K562 (cell line): ENCODE data around the gene HLA-E. TPM values are rescaled to one million over a fixed set of nuclear protein-coding genes. Genes with fewer than 3 reads are reported as not detected.
A peak's percentile ranks its signal among the peaks of the same experiment; 100 is the strongest.

ENCODE experiments used
- ATAC-seq: fragments of 200-7000 bp; cut with Tn5 transposase; 3 replicates; pipeline ENCODE4 v1.9.1; 2020; ENCODE audit warnings: moderate library complexity
- BruUV-seq: library from RNA; stranded (reverse); fragments of 400-500 nt; replicated peaks from 2 replicates; lab custom pipeline; 2021; lab: Mats Ljungman, UMichigan
- CTCF ChIA-PET: fragments of 300-600 bp; formaldehyde crosslinking; extraction: SDS; loops from one replicate; lab custom pipeline; 2021; ENCODE audit warnings: low intra/inter-chr PET ratio; lab: Yijun Ruan, JAX
- POLR2A ChIA-PET: fragments of 300-600, 350-650 bp; sonication (Branson Sonifier 250); formaldehyde crosslinking; extraction: SDS; loops from one replicate; lab custom pipeline; 2021; ENCODE audit warnings: antibody characterized with exemption, inconsistent platforms; lab: Yijun Ruan, JAX
- DNase-seq, 4 experiments: peaks; one replicate each; pipeline versions ENCODE4 v3.0.0 to v3.0.0-alpha.2; 2011 to 2018; ENCODE audit warnings: low spot score in 3 of 4, mixed read lengths in 3 of 4; ENCODE audit errors: extremely low read depth in 1 of 4
- FAIRE-seq: peaks from 2 replicates; lab custom pipeline; 2011; peaks lifted over from hg19 to GRCh38; lab: Jason Lieb, UNC
- H2AFZ ChIP-seq: 2 replicates; pipeline ENCODE4 v1.6.0; 2011; ENCODE audit warnings: low read depth, low read length, control low read depth, inconsistent platforms
- H3K27ac ChIP-seq: fragments of 200-600 bp; 3 replicates; pipeline ENCODE4 v1.8.0; 2011; ENCODE audit warnings: low read depth, mild to moderate bottlenecking, control low read depth, inconsistent platforms, low read length, moderate library complexity, mixed read lengths; ENCODE audit errors: extremely low read depth
- H3K27me3 ChIP-seq, 2 experiments: fragments of 300-600 bp in 1 of 2; 2 replicates in 1 of 2; 3 replicates in 1 of 2; pipeline versions ENCODE4 v1.6.0 to v1.8.0; 2011; ENCODE audit warnings: inconsistent platforms in 2 of 2, low read length in 2 of 2, mild to moderate bottlenecking in 1 of 2, mixed read lengths in 1 of 2, moderate library complexity in 1 of 2; ENCODE audit not compliant: control insufficient read depth in 2 of 2, insufficient read depth in 2 of 2
- H3K36me3 ChIP-seq: fragments of 300-600 bp; 3 replicates; pipeline ENCODE4 v1.8.0; 2011; ENCODE audit warnings: mild to moderate bottlenecking, low read length, inconsistent platforms; ENCODE audit not compliant: control insufficient read depth, insufficient read depth
- H3K4me1 ChIP-seq, 2 experiments: fragments of 200-600 bp in 1 of 2; replicated peaks in 1 of 2; 2 replicates in 1 of 2; 3 replicates in 1 of 2; pipeline versions ENCODE4 v1.5.1 to v1.8.0; 2011; ENCODE audit warnings: inconsistent platforms in 2 of 2, low read length in 2 of 2, mild to moderate bottlenecking in 1 of 2, mixed read lengths in 1 of 2, moderate library complexity in 1 of 2; ENCODE audit not compliant: control insufficient read depth in 2 of 2, insufficient read depth in 2 of 2
- H3K4me2 ChIP-seq: 2 replicates; pipeline ENCODE4 v1.6.1; 2011; ENCODE audit warnings: low read length, control low read depth, inconsistent platforms, mixed read lengths; ENCODE audit not compliant: insufficient read depth
- H3K4me3 ChIP-seq: fragments of 200-600 bp; sonication (generic), shearing (Covaris generic); 2 replicates; pipeline ENCODE4 v1.5.1; 2016; ENCODE audit warnings: control low read depth, inconsistent platforms
- H3K79me2 ChIP-seq: fragments of 200-600 bp; 3 replicates; pipeline ENCODE4 v1.8.0; 2011; ENCODE audit warnings: low read length, inconsistent platforms; ENCODE audit not compliant: control insufficient read depth, insufficient read depth
- H3K9ac ChIP-seq, 2 experiments: 2 replicates each; pipeline versions ENCODE4 v1.6.0 to v1.6.1; 2011; ENCODE audit warnings: low read depth in 2 of 2, low read length in 2 of 2, control low read depth in 1 of 2, inconsistent platforms in 1 of 2, mild to moderate bottlenecking in 1 of 2, mixed read lengths in 1 of 2; ENCODE audit not compliant: insufficient read depth in 1 of 2
- H3K9me1 ChIP-seq: one replicate; pipeline ENCODE4 v1.6.0; 2011; ENCODE audit warnings: inconsistent platforms, mild to moderate bottlenecking, low read length, moderate library complexity; ENCODE audit not compliant: control insufficient read depth, insufficient read depth
- H3K9me3 ChIP-seq: replicated peaks from 2 replicates; pipeline ENCODE4 v1.5.1; 2011; ENCODE audit warnings: low read depth, low read length, inconsistent platforms; ENCODE audit not compliant: control insufficient read depth, insufficient read depth
- H4K20me1 ChIP-seq: replicated peaks from 2 replicates; pipeline ENCODE4 v1.6.1; 2011; ENCODE audit warnings: low read length, inconsistent platforms, mixed read lengths; ENCODE audit not compliant: control insufficient read depth, insufficient read depth
- BMI1 ChIP-seq: fragments of 150-350 bp; IDR thresholded peaks from 2 replicates; pipeline ENCODE4 v1.6.1; 2014; ENCODE audit warnings: low read length
- CBFA2T3 ChIP-seq: fragments of 450-650 bp; IDR thresholded peaks from 2 replicates; pipeline ENCODE4 v1.6.1; 2017
- CHD2 ChIP-seq: IDR thresholded peaks from 2 replicates; pipeline ENCODE4 v1.6.1; 2011; ENCODE audit warnings: low read depth, low read length
- MYC ChIP-seq, 2 experiments: fragments of 250-450 bp in 1 of 2; sonication (Bioruptor Pico) in 1 of 2; IDR thresholded peaks; 2 replicates each; pipeline versions ENCODE4 v1.5.1 to v1.6.1; 2012 to 2021; ENCODE audit warnings: low read depth in 2 of 2, borderline replicate concordance in 1 of 2, improper control_type of control experiment in 1 of 2, low read length in 1 of 2, mild to moderate bottlenecking in 1 of 2, moderate library complexity in 1 of 2
- NCOA2 ChIP-seq, 2 experiments: fragments of 450-650 bp; IDR thresholded peaks; 2 replicates each; pipeline ENCODE4 v1.6.1; 2018; ENCODE audit warnings: mild to moderate bottlenecking in 2 of 2, moderate library complexity in 1 of 2; ENCODE audit not compliant: partially characterized antibody in 2 of 2
- NFIC ChIP-seq: fragments of 450-650 bp; IDR thresholded peaks from 2 replicates; pipeline ENCODE4 v1.6.1; 2017; ENCODE audit warnings: mild to moderate bottlenecking, inconsistent platforms
- NR1H2 ChIP-seq: sonication (generic); formaldehyde crosslinking; IDR thresholded peaks from 2 replicates; pipeline ENCODE4 v1.4.0; 2020; ENCODE audit warnings: mild to moderate bottlenecking, missing genetic modification reagents
- NUFIP1 ChIP-seq: fragments of 450-650 bp; IDR thresholded peaks from 2 replicates; pipeline ENCODE4 v1.6.1; 2018; ENCODE audit not compliant: partially characterized antibody
- ZEB2 ChIP-seq: fragments of 450-650 bp; IDR thresholded peaks from 2 replicates; pipeline ENCODE4 v1.6.1; 2016
- ZNF143 ChIP-seq: sonication (generic); formaldehyde crosslinking; IDR thresholded peaks from 2 replicates; pipeline ENCODE4 v1.9.0; 2022; ENCODE audit warnings: mild to moderate bottlenecking, missing genetic modification reagents
- ZZZ3 ChIP-seq: fragments of 450-650 bp; IDR thresholded peaks from 2 replicates; pipeline ENCODE4 v1.6.1; 2016; ENCODE audit warnings: antibody characterized with exemption, mild to moderate bottlenecking, moderate library complexity
- WGBS: fragments of 100-300 bp; shearing (Covaris generic); methylation state at CpG from one replicate; pipeline ENCODE4 v1.1.6; 2016; ENCODE audit warnings: low coverage, mixed read lengths; ENCODE audit not compliant: insufficient coverage; ENCODE audit errors: missing lambda C conversion rate; 5-methylcytosine and 5-hydroxymethylcytosine counted together
- in situ Hi-C: fragments of 300-500 bp; cut with MboI; formaldehyde crosslinking; loops from 4 replicates; pipeline ENCODE4 v1.15.0; 2018; ENCODE audit warnings: inconsistent platforms, mixed read lengths
- intact Hi-C: fragments of 100-400 bp; cut with micrococcal nuclease; formaldehyde crosslinking; loops from 2 replicates; pipeline ENCODE4 v1.14.2; 2022
- polyA plus RNA-seq, 8 experiments: library from polyadenylated mRNA; depleted of rRNA in 4 of 8; stranded (reverse) in 5 of 8; unstranded in 3 of 8; fragments of >200 nt; fragmentation: Nextera tagmentation in 2 of 8; fragmentation: Illumina TruSeq in 1 of 8; extraction: Ambion mirVana in 2 of 8; extraction: Trizol in 1 of 8; gene quantifications; 2 replicates each; pipeline versions ENCODE4 v1.2.1 to v1.2.3, GENCODE V29; 2011 to 2014; ENCODE audit warnings: inconsistent platforms in 1 of 8, missing spikeins in 1 of 8
- total RNA-seq, 7 experiments: library from RNA; depleted of rRNA in 6 of 7; stranded (reverse); fragments of >200 nt in 6 of 7; fragmentation: Illumina TruSeq in 2 of 7; extraction: Trizol in 2 of 7; gene quantifications; 2 replicates each; pipeline versions ENCODE4 v1.2.1 to v1.2.3, GENCODE V29; 2011 to 2021; ENCODE audit warnings: low replicate concordance in 1 of 7
- TF ChIP-seq, protein P1 (sequence below): fragments of 250-450 bp; sonication (Bioruptor Pico); IDR thresholded peaks from 2 replicates; pipeline ENCODE4 v1.4.0; 2020
- TF ChIP-seq, protein P2 (sequence below): fragments of 250-450 bp; sonication (Bioruptor Pico); IDR thresholded peaks from 2 replicates; pipeline ENCODE4 v1.8.0; 2022; ENCODE audit warnings: moderate library complexity, mild to moderate bottlenecking, inconsistent platforms
- TF ChIP-seq, protein P3 (sequence below), 3 experiments: IDR thresholded peaks in 2 of 3; conservative IDR thresholded peaks in 1 of 3; 2 replicates each; pipeline ENCODE4 v1.5.1; 2011 to 2012; ENCODE audit warnings: low read length in 3 of 3, mild to moderate bottlenecking in 3 of 3, control low read depth in 2 of 3, improper control_type of control experiment in 1 of 3, inconsistent platforms in 1 of 3, low read depth in 1 of 3, mixed read lengths in 1 of 3, moderate library complexity in 1 of 3; ENCODE audit not compliant: insufficient read depth in 2 of 3

Gene HLA-E
- total and polyA plus RNA-seq, 9 of the 15 experiments (the other 6 are each of a cell fraction or from before 2014, with no cell fraction given) = 3.2 to 39.9 (median 26.8) TPM

DNA sequence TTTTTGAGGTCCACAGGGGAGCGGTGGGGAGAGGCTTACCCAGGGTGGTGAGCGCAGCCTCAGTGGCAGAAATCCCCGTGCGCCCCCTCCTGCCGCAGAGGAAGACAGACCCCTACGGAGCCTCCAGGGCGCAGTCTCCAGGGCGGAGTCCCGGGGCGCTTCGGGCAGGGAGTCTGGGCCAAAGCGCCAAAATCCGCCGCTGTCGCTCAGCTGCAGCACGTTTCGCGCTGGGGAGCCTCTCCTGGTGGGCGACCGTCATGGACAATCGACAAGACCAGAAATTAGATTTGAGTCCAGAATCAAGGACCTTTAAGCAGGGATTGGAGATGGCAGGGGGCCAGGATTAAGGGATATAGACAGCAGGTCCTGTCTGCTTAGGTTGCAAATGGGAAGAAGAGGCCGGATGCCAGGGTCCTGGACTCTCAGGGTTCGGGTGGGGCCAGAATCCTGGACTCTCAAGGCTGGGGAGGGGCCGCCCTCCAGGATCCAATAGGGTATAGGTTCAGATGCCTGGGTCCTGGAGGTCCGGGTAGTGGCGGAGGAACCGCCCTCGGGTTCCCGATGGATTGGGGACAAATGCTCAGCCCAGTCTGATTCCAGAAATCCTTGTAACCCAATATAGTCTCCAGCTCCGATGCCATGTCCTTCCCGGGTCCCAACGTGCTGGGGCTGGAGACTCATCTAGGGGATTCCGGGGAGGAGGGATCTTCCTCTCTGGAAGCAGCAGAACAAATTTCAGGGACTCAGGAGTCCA is 7.9 kb upstream of the HLA-E start:
- H2AFZ ChIP-seq = no peak overlapping the region
- peaks cover 2 to 11% of the 10 kb centered on the region in 2 experiments; a peak in 2 of 5 replicates for H3K4me1 ChIP-seq
- no peaks in the 10 kb centered on the region for H3K79me2 ChIP-seq
- no peak overlapping the region for H3K4me2 ChIP-seq
- no peaks in the 10 kb centered on the region; the same call in 1 of the 2 replicates for H3K9me3 ChIP-seq
- CTCF ChIA-PET = interaction anchor here (0.7 to 4.0 kb wide), 10 partner anchors 60 to 605 kb away, joined by 3 to 63 read pairs (median 4); partner anchors contain the start of genes DHX16 and VARS2
- no TSS peak for BruUV-seq
- ATAC-seq (peak; percentile 31), DNase-seq (no peak), FAIRE-seq (no peak)
- H3K4me3 ChIP-seq = no peak overlapping the region
- no peaks in the 10 kb centered on the region for H3K9me1 ChIP-seq
- H3K36me3 ChIP-seq = no peaks in the 10 kb centered on the region
- no peaks in the 10 kb centered on the region for H4K20me1 ChIP-seq
- in situ Hi-C loops (loop anchor here (5.0 kb wide), 3 partner anchors 191 to 606 kb away; partner anchors contain the start of genes DHX16 and TUBB), intact Hi-C loops (loop anchor here (5.0 kb wide), 2 partner anchors 341 to 606 kb away; no protein-coding TSS in a partner anchor)
- peaks cover 25 to 28% of the 10 kb centered on the region in 2 experiments for H3K27me3 ChIP-seq
- WGBS = 14% methylated on average over 33 of the region's 33 CpGs
- no peak overlapping the region for H3K27ac ChIP-seq
- POLR2A ChIA-PET = interaction anchor here (0.7 to 1.5 kb wide), 11 partner anchors 19 to 602 kb away, joined by 3 to 10 read pairs (median 4); partner anchors contain the start of gene ABCF1
- no peak overlapping the region for H3K9ac ChIP-seq
- no peak for TF ChIP-seq ZEB2
- TF ChIP-seq CHD2 = no peak
- TF ChIP-seq NCOA2 (IDR thresholded peaks at IDR 0.05; ENCODE audit: partially characterized antibody in 2 of 2) = no peak
- TF ChIP-seq MYC (IDR thresholded peaks at IDR 0.05; ENCODE audit: low read depth, low read length) = no peak
- TF ChIP-seq MYC (CRISPR knock-in tag; IDR thresholded peaks at IDR 0.05; ENCODE audit: borderline replicate concordance, low read depth) = no peak
- TF ChIP-seq, protein P1, sequence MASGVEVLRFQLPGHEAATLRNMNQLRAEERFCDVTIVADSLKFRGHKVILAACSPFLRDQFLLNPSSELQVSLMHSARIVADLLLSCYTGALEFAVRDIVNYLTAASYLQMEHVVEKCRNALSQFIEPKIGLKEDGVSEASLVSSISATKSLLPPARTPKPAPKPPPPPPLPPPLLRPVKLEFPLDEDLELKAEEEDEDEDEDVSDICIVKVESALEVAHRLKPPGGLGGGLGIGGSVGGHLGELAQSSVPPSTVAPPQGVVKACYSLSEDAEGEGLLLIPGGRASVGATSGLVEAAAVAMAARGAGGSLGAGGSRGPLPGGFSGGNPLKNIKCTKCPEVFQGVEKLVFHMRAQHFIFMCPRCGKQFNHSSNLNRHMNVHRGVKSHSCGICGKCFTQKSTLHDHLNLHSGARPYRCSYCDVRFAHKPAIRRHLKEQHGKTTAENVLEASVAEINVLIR (CRISPR knock-in tag) = no peak
- TF ChIP-seq CBFA2T3 = no peak
- TF ChIP-seq ZZZ3 = no peak
- no peak for TF ChIP-seq NR1H2
- TF ChIP-seq, protein P2, sequence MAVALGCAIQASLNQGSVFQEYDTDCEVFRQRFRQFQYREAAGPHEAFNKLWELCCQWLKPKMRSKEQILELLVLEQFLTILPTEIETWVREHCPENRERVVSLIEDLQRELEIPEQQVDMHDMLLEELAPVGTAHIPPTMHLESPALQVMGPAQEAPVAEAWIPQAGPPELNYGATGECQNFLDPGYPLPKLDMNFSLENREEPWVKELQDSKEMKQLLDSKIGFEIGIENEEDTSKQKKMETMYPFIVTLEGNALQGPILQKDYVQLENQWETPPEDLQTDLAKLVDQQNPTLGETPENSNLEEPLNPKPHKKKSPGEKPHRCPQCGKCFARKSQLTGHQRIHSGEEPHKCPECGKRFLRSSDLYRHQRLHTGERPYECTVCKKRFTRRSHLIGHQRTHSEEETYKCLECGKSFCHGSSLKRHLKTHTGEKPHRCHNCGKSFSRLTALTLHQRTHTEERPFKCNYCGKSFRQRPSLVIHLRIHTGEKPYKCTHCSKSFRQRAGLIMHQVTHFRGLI (CRISPR knock-in tag) = no peak
- no peak for TF ChIP-seq NUFIP1
- no peak for TF ChIP-seq ZNF143 (CRISPR knock-in tag)
- TF ChIP-seq BMI1 = no peak
- TF ChIP-seq NFIC = peak; percentile 19; the same call in 1 of the 2 replicates
- TF ChIP-seq, protein P3, sequence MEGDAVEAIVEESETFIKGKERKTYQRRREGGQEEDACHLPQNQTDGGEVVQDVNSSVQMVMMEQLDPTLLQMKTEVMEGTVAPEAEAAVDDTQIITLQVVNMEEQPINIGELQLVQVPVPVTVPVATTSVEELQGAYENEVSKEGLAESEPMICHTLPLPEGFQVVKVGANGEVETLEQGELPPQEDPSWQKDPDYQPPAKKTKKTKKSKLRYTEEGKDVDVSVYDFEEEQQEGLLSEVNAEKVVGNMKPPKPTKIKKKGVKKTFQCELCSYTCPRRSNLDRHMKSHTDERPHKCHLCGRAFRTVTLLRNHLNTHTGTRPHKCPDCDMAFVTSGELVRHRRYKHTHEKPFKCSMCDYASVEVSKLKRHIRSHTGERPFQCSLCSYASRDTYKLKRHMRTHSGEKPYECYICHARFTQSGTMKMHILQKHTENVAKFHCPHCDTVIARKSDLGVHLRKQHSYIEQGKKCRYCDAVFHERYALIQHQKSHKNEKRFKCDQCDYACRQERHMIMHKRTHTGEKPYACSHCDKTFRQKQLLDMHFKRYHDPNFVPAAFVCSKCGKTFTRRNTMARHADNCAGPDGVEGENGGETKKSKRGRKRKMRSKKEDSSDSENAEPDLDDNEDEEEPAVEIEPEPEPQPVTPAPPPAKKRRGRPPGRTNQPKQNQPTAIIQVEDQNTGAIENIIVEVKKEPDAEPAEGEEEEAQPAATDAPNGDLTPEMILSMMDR (IDR thresholded peaks at IDR 0.05 in 2 of 3, conservative IDR thresholded peaks at IDR 0.05 in 1 of 3; ENCODE audit: insufficient read depth in 2 of 3, low read depth in 1 of 3, low read length in 3 of 3) = peak in 2 of 3 experiments; percentile 25; a peak in 2 of 6 replicates
